SK-N-SH (cell line): Measurements from ENCODE around the gene NTRK2.

Experiments used
- CTCF ChIP-seq: fragments of 200-600 bp; sonication (generic); IDR thresholded peaks from 2 replicates; pipeline ENCODE4 v1.6.1; 2017; ENCODE audit warnings: antibody characterized with exemption, mild to moderate bottlenecking, moderate library complexity
- JUND ChIP-seq: IDR thresholded peaks from 2 replicates; pipeline ENCODE4 v1.4.0; 2012
- PBX3 ChIP-seq: IDR thresholded peaks from 2 replicates; pipeline ENCODE4; 2012
- POLR2AphosphoS5 ChIP-seq: IDR thresholded peaks from 2 replicates; pipeline ENCODE4 v1.6.1; 2012; ENCODE audit warnings: low read depth, low read length
- SMC3 ChIP-seq: IDR thresholded peaks from 2 replicates; pipeline ENCODE4 v1.6.1; 2012; ENCODE audit warnings: low read depth, low read length, improper control_type of control experiment

GRCh38 chr9:84744726-84745125 is 75.2 kb downstream of the NTRK2 start:
- no peak for TF ChIP-seq SMC3
- TF ChIP-seq CTCF = no peak
- TF ChIP-seq POLR2AphosphoS5 = no peak
- TF ChIP-seq PBX3 = no peak
- TF ChIP-seq JUND = no peak
